Prostate gland (tissue), 2 donors: Measurements from ENCODE around the gene PCF11.

Source experiments
- CTCF ChIP-seq, 4 experiments: fragments of 200-600 bp in 2 of 4; fragments of 450-650 bp in 2 of 4; sonication (generic) in 2 of 4; IDR thresholded peaks; 1 replicate in 3 of 4; 2 replicates in 1 of 4; pipeline ENCODE4 v1.5.1; 2016 to 2019; ENCODE audit warnings: antibody characterized with exemption in 4 of 4, mild to moderate bottlenecking in 2 of 4, moderate library complexity in 2 of 4
- POLR2A ChIP-seq: fragments of 450-650 bp; IDR thresholded peaks from one replicate; pipeline ENCODE4 v1.6.1; 2016; ENCODE audit warnings: antibody characterized with exemption, mild to moderate bottlenecking
- POLR2AphosphoS5 ChIP-seq: sonication (generic); formaldehyde crosslinking; IDR thresholded peaks from one replicate; pipeline ENCODE4 v1.6.1; 2017; ENCODE audit warnings: antibody characterized with exemption

GRCh38 chr11:83191986-83192385 is 35.1 kb downstream of the PCF11 start:
- no peak for TF ChIP-seq CTCF (IDR thresholded peaks at IDR 0.05)
- no peak for TF ChIP-seq POLR2AphosphoS5
- TF ChIP-seq POLR2A: no peak
